Breast epithelium (tissue), 4 donors: Measurements from ENCODE around the gene TMCO6. TPM values are rescaled to one million over a fixed set of nuclear protein-coding genes. Genes with fewer than 3 reads are reported as not detected.

Source experiments
- DNase-seq, 2 donors: peaks; one replicate each; pipeline ENCODE4 v3.0.0-alpha.2; 2019; ENCODE audit warnings: low spot score in 2 of 2
- H3K27ac ChIP-seq, 2 donors: fragments of 200-600 bp; sonication (generic) in 1 of 2; one replicate each; pipeline ENCODE4 v1.5.1; 2016 to 2019; ENCODE audit warnings: mild to moderate bottlenecking in 1 of 2
- H3K27me3 ChIP-seq, 2 donors: fragments of 200-600 bp; sonication (generic) in 1 of 2; one replicate each; pipeline versions ENCODE4 v1.5.1 to v1.6.0; 2017 to 2019; ENCODE audit warnings: control low read depth in 1 of 2, mild to moderate bottlenecking in 1 of 2
- H3K36me3 ChIP-seq: fragments of 200-600 bp; one replicate; pipeline ENCODE4 v1.5.1; 2019
- H3K4me1 ChIP-seq, 2 donors: fragments of 200-600 bp; sonication (generic); one replicate each; pipeline ENCODE4 v1.5.1; 2016 to 2019; ENCODE audit warnings: control low read depth in 1 of 2
- H3K4me3 ChIP-seq, 3 donors: fragments of 200-600 bp; sonication (generic); 1 replicate in 2 of 3; 2 replicates in 1 of 3; pipeline ENCODE4 v1.5.1; 2016 to 2019; ENCODE audit warnings: mild to moderate bottlenecking in 3 of 3, moderate library complexity in 2 of 3
- H3K9me3 ChIP-seq, 2 donors: fragments of 200-600 bp; sonication (generic) in 1 of 2; one replicate each; pipeline ENCODE4 v1.5.1; 2016 to 2019; ENCODE audit warnings: control low read depth in 1 of 2
- POLR2A ChIP-seq: fragments of 450-650 bp; IDR thresholded peaks from one replicate; pipeline ENCODE4 v1.6.1; 2016; ENCODE audit warnings: antibody characterized with exemption, mild to moderate bottlenecking, moderate library complexity
- POLR2AphosphoS5 ChIP-seq, 3 donors: sonication (generic); formaldehyde crosslinking; IDR thresholded peaks; one replicate each; pipeline ENCODE4 v1.6.1; 2017; ENCODE audit warnings: antibody characterized with exemption in 3 of 3
- intact Hi-C: fragments of 100-400 bp; cut with DNase I; formaldehyde crosslinking; loops from one replicate; pipeline ENCODE4 v1.15.1; 2023; ENCODE audit warnings: low total_unique reads
- total RNA-seq, 3 donors: library from RNA; depleted of rRNA; stranded (reverse); fragments of >200 nt; gene quantifications; one replicate each; pipeline ENCODE4 v1.1.0, GENCODE V29; 2016
- TF ChIP-seq, protein P1 (sequence below), 3 donors: fragments of 450-650 bp; IDR thresholded peaks; one replicate each; pipeline ENCODE4 v1.5.1; 2016 to 2017; ENCODE audit warnings: antibody characterized with exemption in 3 of 3, mild to moderate bottlenecking in 3 of 3, moderate library complexity in 3 of 3

The TMCO6 gene
- total RNA-seq, 3 donors from 2014 or later: 23.0 to 45.4 (median 34.1) TPM

DNA sequence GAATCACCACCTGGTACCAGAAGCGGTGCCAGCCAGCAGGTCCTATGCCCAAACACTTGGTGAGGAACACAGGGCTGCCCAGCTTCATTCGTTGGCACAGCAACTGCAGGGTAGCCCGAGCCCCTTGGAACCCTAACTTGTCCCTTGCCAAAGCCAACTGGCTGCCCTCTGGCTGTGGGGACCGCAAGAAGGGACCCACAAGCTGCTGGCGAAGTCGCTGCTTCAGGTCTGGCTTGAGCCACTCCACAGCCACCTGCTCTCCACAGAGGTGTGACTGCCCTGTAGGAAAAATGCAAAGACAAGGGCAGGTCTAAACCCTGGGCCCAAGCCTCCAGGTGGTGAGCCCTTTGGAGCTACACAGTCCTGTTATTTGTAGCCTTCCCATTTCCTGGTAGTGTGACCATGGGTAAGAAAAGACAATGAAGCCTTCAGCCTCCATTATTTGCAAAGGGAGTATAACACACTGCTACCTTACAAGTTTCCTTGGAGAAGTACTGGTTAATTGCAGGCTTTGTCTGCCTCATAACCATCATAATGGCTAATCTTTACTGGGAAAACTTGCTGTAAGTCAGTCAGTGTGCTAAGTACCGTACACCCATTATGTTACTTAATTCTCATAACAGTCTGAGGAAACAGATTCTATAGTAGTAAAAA, 32.3 kb downstream of the TMCO6 start:
- Histone ChIP-seq H3K4me3 (no peak overlapping the region), H3K36me3 (peaks cover 6% of the 10 kb centered on the region), H3K9me3 (no peaks in the 10 kb centered on the region), H3K27me3 (no peaks in the 10 kb centered on the region), H3K27ac (no peak overlapping the region), H3K4me1 (peaks cover 0 to under 1% of the 10 kb centered on the region in 2 donors)
- no peak for DNase-seq
- intact Hi-C loops: no loop called here
- TF ChIP-seq POLR2AphosphoS5 (IDR thresholded peaks at IDR 0.05): no peak
- no peak for TF ChIP-seq POLR2A
- TF ChIP-seq, protein P1, sequence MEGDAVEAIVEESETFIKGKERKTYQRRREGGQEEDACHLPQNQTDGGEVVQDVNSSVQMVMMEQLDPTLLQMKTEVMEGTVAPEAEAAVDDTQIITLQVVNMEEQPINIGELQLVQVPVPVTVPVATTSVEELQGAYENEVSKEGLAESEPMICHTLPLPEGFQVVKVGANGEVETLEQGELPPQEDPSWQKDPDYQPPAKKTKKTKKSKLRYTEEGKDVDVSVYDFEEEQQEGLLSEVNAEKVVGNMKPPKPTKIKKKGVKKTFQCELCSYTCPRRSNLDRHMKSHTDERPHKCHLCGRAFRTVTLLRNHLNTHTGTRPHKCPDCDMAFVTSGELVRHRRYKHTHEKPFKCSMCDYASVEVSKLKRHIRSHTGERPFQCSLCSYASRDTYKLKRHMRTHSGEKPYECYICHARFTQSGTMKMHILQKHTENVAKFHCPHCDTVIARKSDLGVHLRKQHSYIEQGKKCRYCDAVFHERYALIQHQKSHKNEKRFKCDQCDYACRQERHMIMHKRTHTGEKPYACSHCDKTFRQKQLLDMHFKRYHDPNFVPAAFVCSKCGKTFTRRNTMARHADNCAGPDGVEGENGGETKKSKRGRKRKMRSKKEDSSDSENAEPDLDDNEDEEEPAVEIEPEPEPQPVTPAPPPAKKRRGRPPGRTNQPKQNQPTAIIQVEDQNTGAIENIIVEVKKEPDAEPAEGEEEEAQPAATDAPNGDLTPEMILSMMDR (IDR thresholded peaks at IDR 0.05): no peak

DNA sequence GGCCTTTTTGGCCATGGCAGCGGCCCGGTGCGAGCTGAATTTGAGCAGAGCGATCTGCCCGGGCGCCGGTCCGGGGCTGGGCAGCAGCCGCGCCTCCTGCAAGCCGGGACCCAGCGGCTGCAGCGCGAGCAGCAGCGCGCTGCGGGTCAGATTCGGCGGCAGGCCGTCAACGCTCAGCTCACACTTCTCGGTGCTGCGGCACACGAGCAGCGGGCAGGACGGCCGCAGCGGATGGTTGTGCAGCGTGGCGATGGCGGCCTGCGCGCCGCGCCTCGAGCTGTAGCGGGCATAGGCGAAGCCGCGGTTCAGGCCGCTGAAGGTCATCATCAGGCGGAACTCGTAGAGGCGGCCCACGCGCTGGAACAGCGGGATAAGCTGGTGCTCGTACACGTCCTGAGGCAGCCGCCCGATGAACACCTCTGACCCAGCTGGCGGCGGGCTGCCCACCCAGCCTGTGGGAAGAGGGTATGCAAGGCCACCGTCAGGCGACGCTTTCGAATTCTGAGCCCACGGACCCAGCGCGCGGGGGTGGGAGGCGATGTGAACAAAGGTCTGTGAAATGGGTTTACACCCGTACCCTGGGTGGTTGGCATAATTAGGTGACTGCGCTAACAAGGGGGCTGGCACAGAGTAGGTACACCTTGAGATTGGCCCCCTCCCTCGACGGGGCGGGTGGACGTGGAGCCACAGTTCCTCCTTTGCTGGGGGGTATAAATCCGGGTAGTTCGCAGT, 33.4 kb downstream of the TMCO6 start:
- peaks cover 6% of the 10 kb centered on the region for H3K36me3 ChIP-seq
- peak overlapping the region in 2 of 3 donors; percentile 28 to 44 for H3K4me3 ChIP-seq
- no peaks in the 10 kb centered on the region for H3K9me3 ChIP-seq
- no peak overlapping the region for H3K27ac ChIP-seq
- no peaks in the 10 kb centered on the region for H3K4me1 ChIP-seq
- H3K27me3 ChIP-seq: no peaks in the 10 kb centered on the region
- no peak for DNase-seq
- intact Hi-C loops: no loop called here
- TF ChIP-seq, protein P1 (IDR thresholded peaks at IDR 0.05): no peak
- TF ChIP-seq POLR2A: no peak
- no peak for TF ChIP-seq POLR2AphosphoS5 (IDR thresholded peaks at IDR 0.05)

DNA sequence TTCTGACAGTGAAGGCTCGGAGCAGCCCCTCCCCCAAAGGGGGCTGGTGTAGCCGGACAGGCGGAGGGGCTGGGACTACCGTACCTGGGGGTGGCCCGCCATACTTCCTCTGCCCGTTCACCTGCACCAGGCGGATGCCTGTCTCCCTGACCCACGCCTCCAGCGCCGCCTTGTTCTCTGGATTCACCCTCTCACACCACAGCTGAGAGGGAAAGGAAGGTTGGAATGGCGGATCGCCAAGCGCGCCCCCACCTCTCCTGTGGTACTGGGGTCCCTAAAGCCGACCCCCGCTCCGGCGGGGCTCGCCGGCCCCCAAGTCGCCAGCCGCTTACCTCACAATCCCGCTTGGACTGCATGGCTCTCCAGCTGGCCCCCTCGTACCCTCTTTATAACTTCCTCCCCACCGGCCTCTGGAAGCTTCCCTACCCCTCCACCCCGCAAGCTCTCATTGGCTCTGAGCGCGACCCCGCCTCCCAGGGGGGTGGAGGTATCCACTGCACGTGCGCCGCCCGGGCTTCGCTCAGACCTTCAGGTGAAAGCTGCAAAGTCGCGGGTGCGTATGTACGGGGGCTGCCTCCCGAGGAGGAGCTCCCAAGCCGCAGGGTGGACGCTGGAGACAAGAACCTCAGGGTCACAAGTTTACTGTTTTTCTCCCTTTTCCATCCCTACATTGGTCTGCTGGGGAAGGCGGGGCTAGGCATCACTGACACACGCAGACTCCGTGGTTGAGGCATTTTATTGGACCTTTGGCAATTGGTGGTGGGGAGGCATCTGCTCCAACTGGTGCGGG, 34.1 kb downstream of the TMCO6 start, which contains the start of gene DND1:
DND1 (minus strand) TSS at position 390 of the 790 bp plus-strand sequence; CDS start at position 356, 34 bp downstream.
- intact Hi-C loops: no loop called here

DNA sequence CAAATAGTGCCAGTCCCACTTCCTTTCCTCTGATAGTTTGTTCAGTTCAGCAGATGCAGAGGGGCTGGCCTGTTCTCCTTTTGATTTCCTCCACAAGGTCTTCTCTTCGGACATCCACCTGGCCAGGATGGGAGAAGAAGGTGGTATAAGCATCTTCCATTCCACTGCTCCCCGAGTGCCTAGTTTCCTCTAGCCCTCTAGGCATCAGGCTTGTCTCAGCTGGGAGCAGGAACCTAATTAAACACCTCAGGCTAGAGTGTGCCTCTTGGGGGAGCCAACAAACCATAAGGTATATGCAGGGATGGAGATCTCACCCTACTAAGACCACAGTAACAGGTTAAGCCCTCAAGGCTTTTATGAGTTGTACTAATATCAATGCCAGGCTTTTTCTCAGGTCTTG, 35.0 kb downstream of the TMCO6 start:
- Histone ChIP-seq H3K27me3 (no peaks in the 10 kb centered on the region), H3K9me3 (no peaks in the 10 kb centered on the region), H3K27ac (no peak overlapping the region), H3K4me3 (no peak overlapping the region), H3K36me3 (peaks cover 6% of the 10 kb centered on the region), H3K4me1 (no peaks in the 10 kb centered on the region)
- intact Hi-C loops: no loop called here
- TF ChIP-seq, protein P1 (IDR thresholded peaks at IDR 0.05): no peak
- no peak for TF ChIP-seq POLR2AphosphoS5 (IDR thresholded peaks at IDR 0.05)
- no peak for TF ChIP-seq POLR2A
- DNase-seq: no peak

More for the DNA sequence above, 34.1 kb downstream of the TMCO6 start, which contains the start of gene DND1:
- Histone ChIP-seq H3K4me1 (no peaks in the 10 kb centered on the region), H3K27me3 (no peaks in the 10 kb centered on the region), H3K36me3 (peaks cover 6% of the 10 kb centered on the region), H3K4me3 (peak within 1 kb of the TSS in 2 of 3 donors; percentile 28 to 44), H3K27ac (no peak within 1 kb of the TSS), H3K9me3 (no peaks in the 10 kb centered on the region)
- TF ChIP-seq POLR2A: no peak
- no peak for TF ChIP-seq POLR2AphosphoS5 (IDR thresholded peaks at IDR 0.05)
- TF ChIP-seq, protein P1 (IDR thresholded peaks at IDR 0.05): no peak
- no peak for DNase-seq
